HG03460 (cell line): ENCODE results near the gene NOPCHAP1.
A peak's percentile ranks its signal among the peaks of the same experiment; 100 is the strongest.
"Not testable (repeated sequence)": the region's sequence is repeated elsewhere in the genome, so short reads cannot be mapped to it uniquely, and the experiment has no call there.

Experiments
- ATAC-seq: cut with Tn5 transposase; IDR thresholded peaks from one replicate; pipeline ENCODE4 v1.9.1; 2021; ENCODE audit not compliant: unreplicated experiment

NOPCHAP1 gene

GRCh38 chr12:104964167-104964855, 21.8 kb upstream of the NOPCHAP1 start:
- no peak for ATAC-seq

- ATAC-seq, result no peak
These were observed 21.3 kb upstream of the NOPCHAP1 start for GRCh38 chr12:104964856-104965205.

- ATAC-seq, result peak; percentile 87
These were observed 19.4 kb upstream of the NOPCHAP1 start for GRCh38 chr12:104966677-104967076.

- ATAC-seq, result no peak
These were observed 16.8 kb upstream of the NOPCHAP1 start for GRCh38 chr12:104969343-104969742.

- ATAC-seq, result no peak
These were observed 14.8 kb upstream of the NOPCHAP1 start for GRCh38 chr12:104971306-104971705.

GRCh38 chr12:104973250-104973649, 12.9 kb upstream of the NOPCHAP1 start:
- no peak for ATAC-seq

GRCh38 chr12:104974626-104975290, 11.4 kb upstream of the NOPCHAP1 start:
- peak; percentile 97 for ATAC-seq

GRCh38 chr12:104975587-104976343, 10.4 kb upstream of the NOPCHAP1 start:
- ATAC-seq, result no peak

DNA sequence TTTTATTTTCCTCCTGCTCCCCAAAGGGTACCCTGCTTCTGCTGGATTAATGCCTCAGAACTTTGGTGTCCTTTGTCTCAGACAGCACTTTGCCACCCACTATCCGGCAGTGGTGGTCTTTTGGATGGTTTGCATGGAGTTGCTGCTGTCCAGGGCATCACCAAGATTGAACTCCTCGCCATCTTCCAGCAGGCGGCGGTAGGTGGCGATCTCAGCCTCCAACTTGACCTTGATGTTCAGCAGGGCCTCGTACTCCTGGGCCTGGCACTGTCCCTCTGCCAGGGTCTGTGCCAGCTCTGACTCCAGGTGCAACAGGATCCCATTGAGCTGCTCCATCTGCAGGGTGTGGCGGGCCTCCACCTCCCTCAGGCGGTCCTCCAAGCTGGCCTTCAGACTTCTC, 9.4 kb upstream of the NOPCHAP1 start:
- no peak for ATAC-seq

- ATAC-seq, result not testable (repeated sequence)
These were observed 8.4 kb upstream of the NOPCHAP1 start for GRCh38 chr12:104977688-104978087.

GRCh38 chr12:104985206-104985605, 910 bp upstream of the NOPCHAP1 start:
- ATAC-seq, result no peak

DNA sequence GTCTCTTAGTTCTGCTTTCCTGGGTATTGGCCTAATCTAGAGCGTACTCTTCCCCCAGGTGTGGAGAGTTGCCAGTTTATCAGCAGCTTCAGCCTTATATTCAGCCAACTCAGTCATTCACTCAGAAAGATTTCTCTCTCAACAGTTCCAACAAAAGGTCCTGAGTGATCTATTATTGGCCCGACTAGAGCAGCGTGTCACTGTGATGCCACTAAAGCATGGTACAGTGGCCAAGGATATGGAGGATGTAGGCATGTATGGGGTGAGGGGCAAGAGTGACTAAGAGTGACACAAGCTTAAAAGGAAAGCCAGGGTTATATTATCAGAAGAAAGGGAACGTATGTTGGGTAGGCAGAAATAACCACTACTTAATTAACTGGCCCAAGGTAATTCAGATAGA, 4.8 kb downstream of the NOPCHAP1 start:
- ATAC-seq, result no peak

GRCh38 chr12:104991565-104992128, 5.5 kb downstream of the NOPCHAP1 start:
- no peak for ATAC-seq

DNA sequence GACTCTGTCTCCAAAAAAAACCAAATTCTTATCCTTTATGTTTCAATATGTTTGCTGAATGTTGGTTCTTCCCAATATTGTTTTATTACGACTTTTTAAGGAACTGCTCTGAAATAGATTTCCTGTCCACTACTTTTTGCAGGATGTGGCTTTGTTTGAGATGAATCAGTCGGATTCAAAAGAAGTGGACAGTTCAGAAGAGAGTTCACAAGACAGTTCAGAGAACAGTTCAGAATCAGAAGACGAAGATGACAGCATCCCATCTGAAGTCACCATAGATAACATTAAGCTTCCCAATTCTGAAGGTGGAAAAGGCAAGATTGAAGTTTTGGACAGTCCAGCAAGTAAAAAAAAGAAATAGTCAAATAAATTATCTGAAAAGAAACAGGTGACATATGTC, 8.2 kb downstream of the NOPCHAP1 start:
- ATAC-seq, result no peak

- ATAC-seq, result no peak
These were observed 11.4 kb downstream of the NOPCHAP1 start for GRCh38 chr12:104997541-104997940.

GRCh38 chr12:104998423-104999346, 12.6 kb downstream of the NOPCHAP1 start:
- no peak for ATAC-seq

GRCh38 chr12:104999347-104999685, 13.2 kb downstream of the NOPCHAP1 start:
- no peak for ATAC-seq

DNA sequence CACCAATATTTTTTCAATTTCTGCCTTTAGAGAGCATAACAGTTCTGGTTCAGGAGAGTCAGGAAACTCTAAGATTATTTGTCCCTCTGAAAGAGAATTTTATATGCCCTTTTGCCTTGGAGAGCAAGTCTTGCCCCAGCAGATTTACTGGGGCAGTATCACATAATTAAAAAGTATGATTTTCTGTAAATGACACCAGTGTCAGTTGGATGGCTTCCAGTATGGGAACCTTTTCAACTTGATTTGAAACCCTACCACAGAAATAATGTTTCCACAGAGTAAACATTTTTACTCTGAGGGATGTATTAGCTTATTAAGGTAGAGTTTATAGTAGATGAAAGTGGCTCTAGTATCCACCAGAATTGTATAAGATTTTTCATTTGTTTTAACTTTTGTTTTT, 15.4 kb downstream of the NOPCHAP1 start:
- ATAC-seq, result no peak

- no peak for ATAC-seq
These were observed 27.8 kb downstream of the NOPCHAP1 start for GRCh38 chr12:105013892-105014291.

GRCh38 chr12:105014603-105015002, 28.5 kb downstream of the NOPCHAP1 start:
- ATAC-seq, result no peak

DNA sequence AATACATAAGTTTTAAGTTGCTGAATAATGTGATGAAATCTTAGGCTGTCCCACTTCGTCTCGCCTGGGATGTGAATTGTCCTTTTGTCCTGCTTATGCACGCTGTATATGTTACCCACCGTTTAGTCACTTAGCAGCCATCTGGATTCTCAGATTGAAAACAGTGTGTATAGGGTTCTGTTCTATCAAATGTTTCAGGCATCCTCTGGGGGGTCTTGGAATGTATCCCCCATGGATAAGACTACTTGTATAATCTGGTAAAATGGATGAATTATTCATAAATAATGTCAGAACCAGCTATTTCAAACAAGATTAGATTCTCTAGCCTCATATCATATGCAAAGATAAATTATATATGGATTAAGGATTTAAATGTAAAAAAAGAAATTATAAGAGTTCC, 29.4 kb downstream of the NOPCHAP1 start:
- no peak for ATAC-seq
